OCI-LY3 (cell line): ENCODE measurements around the gene MRPL21.

Experiments used
- H2AFZ ChIP-seq: fragments of 200-600, 300-600 bp; shearing (Covaris generic); 2 replicates; pipeline ENCODE4 v1.6.0; 2014; ENCODE audit warnings: antibody characterized with exemption, low read depth, low read length
- H3K27ac ChIP-seq: fragments of 200-600, 300-600 bp; sonication (generic); 2 replicates; pipeline ENCODE4 v1.5.1; 2014; ENCODE audit warnings: mild to moderate bottlenecking, low read length, moderate library complexity, mixed read lengths
- H3K27me3 ChIP-seq: fragments of 200-600, 300-600 bp; sonication (generic); 2 replicates; pipeline ENCODE4 v1.6.1; 2014; ENCODE audit warnings: low read depth, low read length, mixed read lengths
- H3K36me3 ChIP-seq: fragments of 200-600, 300-600 bp; sonication (generic); replicated peaks from 2 replicates; pipeline ENCODE3; 2014; ENCODE audit warnings: low read depth, low read length, mixed read lengths
- H3K4me1 ChIP-seq: fragments of 300-600, 200-600 bp; sonication (generic); 2 replicates; pipeline ENCODE4 v1.6.1; 2014; ENCODE audit warnings: low read length, mixed read lengths
- H3K4me2 ChIP-seq: fragments of 200-600, 300-600 bp; sonication (generic); 2 replicates; pipeline ENCODE4 v1.6.1; 2014; ENCODE audit warnings: low read length, mixed read lengths
- H3K4me3 ChIP-seq: fragments of 300-600, 200-600 bp; sonication (generic); 2 replicates; pipeline ENCODE4 v1.5.1; 2014; ENCODE audit warnings: antibody characterized with exemption, mild to moderate bottlenecking, low read length, moderate library complexity
- H3K79me2 ChIP-seq: fragments of 300-600, 200-600 bp; shearing (Covaris generic); 2 replicates; pipeline ENCODE4 v1.6.1; 2014; ENCODE audit warnings: mild to moderate bottlenecking, low read length, mixed read lengths
- H3K9ac ChIP-seq: fragments of 300-600, 200-600 bp; shearing (Covaris generic); 2 replicates; pipeline ENCODE4 v1.6.0; 2014; ENCODE audit warnings: mild to moderate bottlenecking, low read length, moderate library complexity
- H3K9me3 ChIP-seq: fragments of 200-600, 300-600 bp; shearing (Covaris generic); 2 replicates; pipeline ENCODE4 v1.6.1; 2014; ENCODE audit warnings: low read length, mixed read lengths; ENCODE audit not compliant: insufficient read depth
- H4K20me1 ChIP-seq: fragments of 200-600, 300-600 bp; sonication (generic); 2 replicates; pipeline ENCODE4 v1.6.1; 2016; ENCODE audit warnings: low read length, mixed read lengths; ENCODE audit not compliant: insufficient read depth
- CTCF ChIP-seq: fragments of 200-600, 300-600 bp; sonication (generic); IDR thresholded peaks from 2 replicates; pipeline ENCODE4 v1.5.1; 2014; ENCODE audit warnings: antibody characterized with exemption, low read length, low read depth
- EZH2phosphoT487 ChIP-seq: fragments of 200-600 bp; shearing (Covaris generic); IDR thresholded peaks from 2 replicates; pipeline ENCODE4 v1.6.1; 2018; ENCODE audit warnings: antibody characterized with exemption, mixed run types, low read depth

The MRPL21 gene

DNA sequence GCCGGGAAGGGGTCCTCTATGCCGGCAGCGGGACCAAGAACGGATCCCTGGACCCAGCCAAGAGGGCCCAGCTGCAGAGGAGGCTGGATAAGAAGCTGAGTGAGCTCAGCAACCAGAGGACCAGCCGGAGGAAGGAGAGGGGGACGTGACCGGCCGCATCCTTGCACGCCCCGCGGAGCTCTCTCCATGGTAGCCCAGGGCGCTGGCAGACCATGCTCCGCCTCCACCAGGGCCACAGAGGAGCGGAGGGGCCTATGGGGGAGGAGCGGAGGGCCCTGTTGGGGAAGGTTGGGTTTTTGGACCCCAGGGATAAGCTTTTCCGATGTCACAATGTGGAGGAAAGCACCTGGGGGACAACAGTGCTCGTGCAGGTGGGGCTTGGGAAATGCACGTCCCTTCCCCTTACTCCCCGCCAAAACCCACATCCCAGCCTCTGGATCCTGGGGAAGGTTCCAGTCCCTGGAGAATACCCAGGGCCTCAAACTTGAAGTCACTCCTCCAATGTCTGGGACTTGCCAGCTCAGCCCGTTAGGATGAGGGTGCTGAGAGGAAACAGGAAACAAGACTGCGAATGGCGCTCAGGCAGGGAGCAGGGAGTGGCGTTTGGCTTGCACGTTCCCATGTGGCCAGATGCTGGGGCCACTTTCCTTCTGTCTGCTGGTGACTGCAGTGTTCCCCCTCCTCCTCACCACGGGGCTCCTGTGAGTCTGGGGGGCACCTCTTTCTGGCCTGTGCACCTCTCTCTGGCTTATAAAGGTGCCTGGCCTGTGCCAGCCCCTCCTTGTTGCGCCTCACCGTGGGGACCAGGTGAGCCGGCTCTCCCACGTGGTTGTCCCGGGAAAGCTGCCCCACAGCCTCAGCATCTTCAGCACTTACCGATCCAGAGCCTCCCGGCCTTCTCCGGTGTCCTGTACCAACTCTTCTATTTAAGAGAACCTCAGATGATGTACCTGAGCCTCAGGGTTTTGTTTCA, 36.2 kb upstream of the MRPL21 start:
- H3K27ac ChIP-seq: no peak overlapping the region
- H3K9me3 ChIP-seq: no peaks in the 10 kb centered on the region
- no peaks in the 10 kb centered on the region for H4K20me1 ChIP-seq
- peaks cover 31% of the 10 kb centered on the region for H3K36me3 ChIP-seq
- no peaks in the 10 kb centered on the region for H3K79me2 ChIP-seq
- H3K4me1 ChIP-seq: no peaks in the 10 kb centered on the region
- no peak overlapping the region for H3K4me3 ChIP-seq
- H3K27me3 ChIP-seq: no peaks in the 10 kb centered on the region
- H3K4me2 ChIP-seq: no peak overlapping the region
- H3K9ac ChIP-seq: no peak overlapping the region
- H2AFZ ChIP-seq: no peak overlapping the region
- TF ChIP-seq CTCF: no peak
- TF ChIP-seq EZH2phosphoT487: no peak

DNA sequence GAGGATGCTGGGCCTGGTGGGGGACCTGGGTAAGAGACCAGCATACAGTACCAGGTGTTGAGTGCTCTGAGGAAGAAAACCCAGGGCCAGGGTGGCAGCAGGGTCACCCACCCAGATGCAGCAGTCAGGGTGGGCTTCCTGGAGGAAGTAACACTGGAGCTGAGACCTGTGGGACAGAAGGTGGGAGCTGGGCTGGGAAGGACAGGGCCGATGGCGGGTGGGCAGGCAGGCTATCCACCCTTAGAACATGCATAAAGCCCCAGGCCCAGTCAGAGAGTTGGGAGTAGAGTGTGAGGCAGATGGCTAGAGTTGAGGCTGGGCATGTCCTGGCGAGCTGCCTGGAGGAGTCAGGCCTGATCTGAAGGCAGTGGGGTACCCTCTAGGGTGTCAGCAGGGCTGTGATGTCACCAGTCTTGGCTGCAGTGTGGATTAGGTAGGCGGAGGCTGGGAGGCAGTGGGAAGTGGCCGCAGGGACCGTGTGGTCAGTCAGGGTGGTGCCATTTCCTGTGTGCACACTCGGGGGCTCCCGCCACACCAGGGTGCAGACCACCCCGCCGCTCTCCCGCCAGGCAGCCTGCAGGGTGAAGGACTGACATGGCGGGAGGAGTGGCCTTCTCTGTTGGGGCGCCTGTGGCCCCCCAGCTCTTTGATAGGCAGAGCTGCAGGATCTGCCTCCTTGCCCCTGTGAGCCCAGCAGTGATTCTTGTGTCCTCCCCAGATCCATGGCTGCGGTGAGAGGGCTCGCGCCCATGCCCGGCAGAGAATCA, 35.4 kb upstream of the MRPL21 start:
- Histone ChIP-seq H4K20me1 (no peaks in the 10 kb centered on the region), H3K9ac (no peak overlapping the region), H3K4me2 (no peak overlapping the region), H3K9me3 (no peaks in the 10 kb centered on the region), H2AFZ (no peak overlapping the region), H3K79me2 (no peaks in the 10 kb centered on the region), H3K27ac (no peak overlapping the region), H3K36me3 (peaks cover 36% of the 10 kb centered on the region), H3K27me3 (no peaks in the 10 kb centered on the region), H3K4me1 (no peaks in the 10 kb centered on the region), H3K4me3 (no peak overlapping the region)
- no peak for TF ChIP-seq CTCF
- TF ChIP-seq EZH2phosphoT487: no peak

DNA sequence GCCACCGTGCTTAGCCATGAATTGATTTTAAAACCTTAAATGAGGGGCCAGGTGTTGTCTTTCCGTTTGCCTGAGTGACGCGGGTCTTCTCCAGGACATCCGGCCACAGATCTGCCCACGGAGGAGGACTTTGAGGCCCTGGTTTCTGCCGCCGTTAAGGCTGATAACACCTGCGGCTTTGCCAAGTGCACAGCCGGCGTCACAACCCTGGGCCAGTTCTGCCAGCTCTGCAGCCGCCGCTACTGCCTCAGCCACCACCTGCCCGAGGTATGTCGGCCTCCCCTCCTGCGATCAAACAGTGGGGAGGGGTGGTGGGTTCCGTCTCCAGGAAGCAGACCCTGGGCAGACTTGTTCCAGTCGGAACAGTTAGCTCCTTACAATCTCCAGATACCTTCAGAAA, 34.5 kb upstream of the MRPL21 start:
- Histone ChIP-seq H3K36me3 (peaks cover 41% of the 10 kb centered on the region), H3K79me2 (no peaks in the 10 kb centered on the region), H3K4me2 (no peak overlapping the region), H4K20me1 (no peaks in the 10 kb centered on the region), H3K27ac (no peak overlapping the region), H3K9ac (no peak overlapping the region), H3K4me3 (no peak overlapping the region), H3K4me1 (no peaks in the 10 kb centered on the region), H3K27me3 (no peaks in the 10 kb centered on the region), H3K9me3 (no peaks in the 10 kb centered on the region), H2AFZ (no peak overlapping the region)
- no peak for TF ChIP-seq CTCF
- TF ChIP-seq EZH2phosphoT487: no peak
